Measurements from ENCODE around the gene CARD16.
"Not testable (repeated sequence)": the region's sequence is repeated elsewhere in the genome, so short reads cannot be mapped to it uniquely, and the experiment has no call there.

CARD16 gene

DNA sequence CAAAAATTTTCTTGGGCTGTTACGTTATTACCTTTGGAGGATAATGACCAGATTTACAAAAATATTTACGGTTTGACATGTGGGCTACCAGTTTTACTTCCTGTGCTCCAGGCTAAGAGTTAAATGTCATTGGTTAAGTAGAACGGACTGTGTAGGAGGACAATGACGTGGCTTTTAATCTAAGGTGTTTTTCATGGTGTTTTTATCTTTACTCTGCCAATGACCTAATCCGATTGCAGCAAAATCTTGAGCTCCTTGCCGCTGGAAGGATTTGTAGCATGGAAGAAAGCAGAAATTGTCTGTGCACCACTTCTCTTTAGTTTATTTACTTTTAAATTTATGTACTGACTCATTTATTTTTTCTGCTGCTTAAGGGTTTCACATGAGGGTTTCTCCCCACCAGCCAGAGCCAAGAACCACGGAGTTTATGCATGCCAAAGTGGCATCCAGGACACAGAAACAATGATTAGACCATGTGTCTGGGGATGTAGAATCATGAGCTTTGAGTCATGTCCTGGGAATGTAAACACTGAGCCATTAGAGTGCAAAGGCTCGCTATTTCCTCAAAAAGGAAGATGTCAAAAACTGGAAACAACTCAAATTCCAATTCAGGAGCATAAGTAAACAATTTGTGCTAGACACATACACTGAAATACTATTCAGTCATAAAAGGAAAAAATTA, 1.9 kb upstream of the CARD16 start:
- no peak for DNase-seq

DNA sequence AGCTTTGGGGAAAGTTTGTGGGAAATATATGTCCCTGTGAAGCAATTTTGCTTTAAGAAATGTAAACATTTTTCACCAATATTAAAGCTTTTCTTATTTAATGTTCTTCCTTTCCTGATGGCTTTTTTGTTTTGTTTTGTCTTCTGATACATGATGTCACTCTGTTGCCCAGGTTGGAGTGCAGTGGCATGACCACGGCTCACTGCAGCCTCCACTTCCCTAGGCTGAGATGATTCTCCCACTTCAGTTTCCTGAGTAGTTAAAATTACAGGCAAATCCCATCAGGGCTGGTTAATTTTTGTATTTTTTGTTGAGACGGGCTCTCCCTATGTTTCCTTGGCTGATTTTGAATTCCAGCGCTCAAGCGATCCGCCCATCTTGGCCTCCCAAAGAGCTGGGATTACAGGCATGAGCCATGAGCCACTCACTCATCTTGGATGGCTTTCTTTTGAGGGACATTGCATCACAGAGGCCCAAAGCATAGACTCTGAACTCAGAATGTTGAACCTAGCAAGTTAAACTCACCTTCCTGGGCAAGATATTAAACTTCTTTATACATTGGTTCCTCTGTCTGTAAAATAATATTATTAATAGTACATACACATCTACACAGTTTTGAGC, 651 bp upstream of the CARD16 start:
- no peak for DNase-seq

DNA sequence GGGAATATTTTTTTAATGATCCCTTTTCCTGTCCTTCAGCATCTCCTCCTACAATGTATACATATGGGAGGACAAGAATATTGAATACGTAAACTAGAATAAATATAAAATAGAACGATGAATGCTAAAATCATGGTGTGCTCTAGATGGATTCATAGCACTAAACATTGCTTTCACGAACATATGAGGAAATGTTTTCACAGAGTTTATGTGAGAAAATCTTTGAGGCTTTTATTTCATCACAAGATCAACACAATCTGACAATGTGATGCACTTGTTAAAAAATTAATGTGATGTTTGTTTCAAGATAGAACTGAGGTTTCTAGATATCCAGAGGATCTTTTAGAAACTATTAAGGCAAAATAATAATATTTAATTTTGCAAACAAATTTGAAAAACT, 3.0 kb downstream of the CARD16 start:
- no peak for DNase-seq

DNA sequence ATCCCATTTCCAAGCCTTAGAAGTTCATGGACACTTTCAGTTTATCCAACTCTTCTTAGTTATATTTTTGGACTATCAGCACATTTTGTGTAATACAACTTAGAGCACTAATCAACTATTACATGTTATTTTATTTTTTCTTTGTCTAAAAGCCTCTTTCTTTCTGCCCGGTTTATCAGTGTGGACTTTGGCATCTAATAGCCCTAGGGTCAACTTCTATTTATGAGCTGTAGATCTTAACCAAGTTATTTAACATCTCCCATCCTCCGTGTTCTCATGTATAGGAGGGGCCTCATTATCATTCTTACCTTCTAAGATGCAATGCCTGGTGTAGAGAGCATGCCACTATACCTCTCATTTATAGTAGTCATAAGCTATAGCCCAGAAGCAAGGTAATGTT, 4.4 kb downstream of the CARD16 start:
- DNase-seq = no peak

DNA sequence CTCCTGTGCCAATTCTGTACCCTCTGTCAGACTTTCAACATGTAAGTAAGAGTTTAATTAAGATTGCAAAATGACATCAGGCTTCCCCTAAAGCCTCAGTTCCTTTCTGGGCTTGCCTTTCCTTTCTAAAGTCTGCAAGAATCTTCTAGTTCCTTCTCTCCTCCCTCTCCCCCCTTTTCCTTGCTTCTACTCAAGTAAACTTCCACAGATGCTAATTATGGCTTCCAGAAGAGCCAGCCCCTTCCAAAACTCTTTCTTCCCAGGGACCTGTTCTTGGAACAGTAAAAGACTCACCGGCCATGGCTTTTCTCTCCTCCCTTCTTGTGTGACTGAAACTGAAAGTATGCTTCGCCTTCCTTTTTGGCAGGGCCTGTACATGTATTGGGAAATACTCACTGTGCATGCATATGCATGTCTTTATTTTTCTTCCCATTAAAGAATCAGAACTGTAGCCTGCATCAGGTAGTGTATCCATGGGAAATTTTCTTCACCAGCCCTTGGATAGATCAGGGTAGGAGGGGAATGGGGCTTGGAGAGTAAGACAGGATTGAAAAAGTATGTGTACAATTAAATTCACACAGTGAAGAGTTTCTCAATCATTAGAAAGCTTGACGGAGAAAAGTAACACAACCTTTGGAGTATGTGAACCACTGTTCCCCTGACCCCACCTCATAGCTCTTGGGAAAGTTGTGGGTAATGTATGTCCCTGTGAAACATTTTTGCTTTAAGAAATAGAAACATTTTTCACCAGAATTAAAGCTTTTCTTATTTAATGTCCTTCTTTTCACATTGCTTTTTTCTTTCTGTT, 10.1 kb downstream of the CARD16 start, which contains the start of gene CASP1:
CASP1 (minus strand) TSS at position 332 of the 808 bp plus-strand sequence; CDS start at position 301, 31 bp downstream.
- DNase-seq = no peak

DNA sequence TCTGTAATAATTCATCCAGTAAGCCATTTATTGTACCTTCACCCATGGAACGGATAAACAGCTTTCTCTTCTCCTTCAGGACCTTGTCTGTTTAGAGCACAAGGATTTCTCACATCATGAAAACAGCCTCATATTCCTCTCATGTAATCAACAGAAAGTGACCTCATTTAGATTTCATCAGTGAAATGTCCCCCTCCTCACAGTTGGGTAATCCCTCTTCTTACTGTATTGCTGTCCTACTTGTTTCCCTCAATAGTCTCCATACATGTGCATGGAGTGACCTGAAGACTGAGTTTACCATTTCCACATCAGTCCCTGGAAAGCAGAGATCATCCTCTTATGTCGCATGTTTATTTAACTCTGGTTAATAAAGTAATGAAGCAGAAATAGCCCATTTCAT, 10.7 kb downstream of the CARD16 start:
- DNase-seq = not testable (repeated sequence)

DNA sequence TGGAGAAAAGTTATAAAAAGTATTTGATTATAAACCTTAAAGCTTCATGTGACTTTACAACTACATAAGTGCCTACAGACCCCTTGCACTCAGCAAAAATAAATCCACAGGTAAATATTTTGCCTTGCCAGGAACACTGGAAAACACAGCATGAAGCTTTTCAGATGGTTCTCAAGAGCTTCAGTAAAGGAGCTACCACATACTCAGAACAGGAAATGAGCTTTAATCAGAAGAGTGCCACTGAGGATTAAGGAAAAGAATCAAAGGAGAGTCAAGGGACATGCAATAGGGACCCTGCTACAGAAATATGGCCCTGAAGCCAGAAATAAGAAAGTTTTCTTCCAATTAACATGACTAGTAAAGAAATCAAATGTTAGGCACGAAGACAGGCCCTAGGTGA, 11.4 kb downstream of the CARD16 start:
- DNase-seq = no peak

DNA sequence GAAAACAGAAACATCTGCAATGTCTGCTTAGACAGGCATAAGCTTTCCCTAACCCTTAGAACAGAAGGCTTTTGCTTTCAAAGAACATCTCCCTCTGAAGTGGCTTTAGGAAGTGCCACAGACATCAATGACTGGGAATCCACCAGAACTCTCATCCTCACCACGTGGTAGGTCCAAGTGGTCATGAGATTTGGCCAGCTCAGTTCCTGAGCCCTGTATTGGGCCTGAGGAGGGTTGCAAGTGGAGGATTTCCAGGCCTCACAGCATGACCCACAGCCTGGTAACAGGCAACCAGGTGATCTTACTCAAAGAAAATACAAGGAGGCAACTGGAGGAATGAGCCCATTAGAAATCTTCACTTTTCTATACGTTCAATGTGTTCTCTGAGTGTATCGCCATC, 11.8 kb downstream of the CARD16 start:
- DNase-seq = no peak

DNA sequence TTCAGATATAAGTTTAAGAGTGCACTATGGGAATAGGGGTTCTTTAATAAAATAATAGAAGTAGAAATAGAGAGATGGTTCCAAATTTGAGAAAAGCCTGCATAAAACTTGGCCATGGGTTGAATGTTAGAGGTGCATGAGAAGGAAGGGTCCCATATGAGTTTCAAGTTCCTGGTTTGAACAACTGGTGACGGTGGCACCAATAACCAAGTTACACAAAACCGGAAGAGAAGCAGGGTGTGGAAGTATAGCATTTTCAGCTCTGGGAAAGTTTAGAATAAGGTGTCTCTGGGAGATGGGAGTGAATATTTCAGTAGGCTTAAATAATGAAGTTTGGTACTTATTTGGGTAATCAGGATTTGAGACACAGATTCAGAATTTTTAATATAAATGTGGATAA, 12.6 kb downstream of the CARD16 start:
- no peak for DNase-seq

DNA sequence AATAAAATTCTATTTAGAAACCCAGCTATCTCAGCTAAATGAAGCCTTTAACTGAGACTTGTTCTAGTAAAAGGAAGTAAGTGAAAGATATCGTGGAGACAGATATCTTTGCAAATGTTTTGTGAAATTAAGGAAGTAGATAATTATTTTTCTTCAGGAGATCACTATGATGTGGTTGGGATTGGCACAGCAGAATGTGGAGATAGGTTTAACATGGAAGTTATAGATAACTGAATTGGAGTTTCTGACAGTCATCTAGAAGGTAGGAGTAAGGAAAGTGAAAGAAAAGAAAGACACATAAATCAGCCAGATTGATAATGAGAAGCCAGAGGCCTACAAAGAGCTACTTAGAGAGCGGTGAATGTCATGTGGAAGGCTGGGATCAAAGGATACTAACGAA, 17.5 kb downstream of the CARD16 start:
- no peak for DNase-seq

DNA sequence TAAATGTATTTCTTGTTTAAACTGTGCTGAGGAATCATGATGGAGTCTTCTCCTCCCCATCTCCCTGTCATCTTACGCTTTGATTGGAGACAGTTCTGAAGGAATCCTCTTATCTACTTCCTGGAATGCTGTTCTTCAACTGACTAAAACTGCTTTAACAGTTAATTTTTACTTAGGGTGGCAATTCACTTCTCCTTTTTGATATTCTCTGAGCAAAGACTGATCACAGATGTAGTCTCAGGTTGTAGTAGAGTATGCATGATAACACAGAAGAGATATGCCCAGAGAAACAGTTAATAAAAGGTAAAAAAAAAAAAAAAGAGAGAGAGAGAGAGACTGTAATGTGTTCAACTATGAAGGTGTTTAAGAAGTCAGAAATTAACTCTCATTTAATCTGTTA, 20.7 kb downstream of the CARD16 start:
- no peak for DNase-seq

DNA sequence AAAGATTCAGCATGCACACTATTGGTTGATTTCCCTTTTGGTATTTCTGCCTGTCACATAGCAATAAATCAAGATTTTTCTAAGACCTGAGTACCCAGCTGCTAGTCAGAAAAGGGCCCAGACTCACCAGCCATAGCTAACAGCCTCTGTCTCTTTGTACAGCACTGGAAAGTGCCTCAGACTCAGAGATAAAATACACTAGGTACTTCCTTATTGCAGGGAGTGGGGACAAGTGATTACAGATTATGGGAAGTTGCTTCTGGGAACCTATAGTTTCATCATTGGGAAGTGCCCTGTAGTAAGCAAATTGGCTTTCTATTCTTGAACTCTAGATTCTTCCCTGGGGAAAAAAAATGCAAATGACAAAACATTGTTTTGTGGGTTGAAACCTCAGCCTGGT, 22.1 kb downstream of the CARD16 start, which contains the start of gene CASP5:
CASP5 (minus strand) TSS at position 166 of the 400 bp plus-strand sequence; CDS start at position 134, 32 bp downstream.
- peak in 1 of 2 donors; percentile 19 for DNase-seq

DNA sequence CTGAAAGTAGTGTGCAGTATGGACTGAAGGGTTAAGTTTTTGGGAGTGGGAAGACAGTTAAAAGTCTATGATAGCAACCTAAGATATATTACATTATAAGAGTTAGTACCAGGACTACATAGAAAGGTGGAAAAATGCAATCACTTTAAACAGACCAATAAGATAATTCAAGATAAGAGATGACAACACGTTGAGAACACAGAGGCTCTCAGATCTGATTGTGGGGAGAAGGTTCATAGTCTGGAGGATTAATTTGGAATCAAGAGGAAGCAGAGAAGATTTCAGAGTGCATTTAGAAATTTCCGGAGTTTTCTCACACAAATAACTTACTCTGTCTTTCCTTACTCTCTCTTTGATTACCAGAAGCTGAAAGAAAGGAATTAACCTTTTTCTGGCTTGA, 22.6 kb downstream of the CARD16 start:
- DNase-seq = no peak

DNA sequence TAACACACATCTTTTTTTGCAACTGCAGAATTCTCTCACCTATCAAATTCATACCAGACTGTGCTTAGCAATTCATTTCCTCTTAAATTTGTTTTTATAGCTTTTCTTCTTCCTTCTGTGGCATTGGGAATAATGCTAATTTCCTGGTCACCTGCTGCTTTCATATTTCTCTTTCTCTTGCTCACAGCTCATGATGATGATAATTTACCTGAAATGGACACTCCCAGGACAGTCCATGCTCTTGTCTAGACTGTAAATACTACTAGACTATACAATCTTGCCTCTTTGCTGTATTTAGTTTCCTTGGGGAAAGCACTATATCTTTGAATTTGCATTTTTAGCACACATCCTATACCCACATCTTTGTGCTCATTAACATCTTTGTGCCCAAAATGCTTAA, 37.7 kb downstream of the CARD16 start:
- no peak for DNase-seq

DNA sequence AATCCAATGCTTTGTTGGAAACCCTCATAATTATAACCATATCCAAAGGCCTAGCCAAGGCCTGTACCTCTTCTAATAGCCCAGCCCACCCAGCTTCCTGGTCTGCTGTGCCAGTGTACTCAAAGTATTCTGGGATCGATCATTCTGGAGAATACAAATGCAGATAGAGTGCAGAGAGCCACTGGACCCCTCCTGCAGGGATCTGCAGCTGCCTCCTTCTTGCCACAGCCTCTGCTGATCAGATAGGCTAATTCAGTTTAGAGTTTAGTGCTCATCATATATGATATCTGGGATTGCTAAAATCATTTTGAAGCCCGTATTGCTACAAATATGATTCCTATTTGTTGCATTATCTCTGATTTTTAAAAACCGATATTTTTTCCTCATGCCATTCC, 39.7 kb downstream of the CARD16 start:
- no peak for DNase-seq

DNA sequence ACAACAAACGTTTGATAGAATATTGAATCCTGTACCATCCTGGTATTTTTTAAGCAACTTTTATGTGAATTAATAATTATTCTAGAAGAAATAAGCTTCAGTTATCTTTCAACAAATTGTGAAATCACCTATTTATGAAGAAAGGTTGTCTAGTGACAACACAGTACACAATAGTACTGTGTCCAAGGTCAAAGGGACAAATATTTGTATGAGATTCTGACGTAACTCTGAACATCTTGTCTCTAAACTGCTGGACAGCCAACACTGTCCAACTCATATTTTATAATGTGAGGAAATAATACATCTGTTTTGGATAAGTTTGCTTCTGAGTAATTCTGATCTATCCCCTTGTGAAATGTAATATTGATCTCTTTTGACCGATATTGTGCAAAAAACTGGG, 41.1 kb downstream of the CARD16 start:
- no peak for DNase-seq

DNA sequence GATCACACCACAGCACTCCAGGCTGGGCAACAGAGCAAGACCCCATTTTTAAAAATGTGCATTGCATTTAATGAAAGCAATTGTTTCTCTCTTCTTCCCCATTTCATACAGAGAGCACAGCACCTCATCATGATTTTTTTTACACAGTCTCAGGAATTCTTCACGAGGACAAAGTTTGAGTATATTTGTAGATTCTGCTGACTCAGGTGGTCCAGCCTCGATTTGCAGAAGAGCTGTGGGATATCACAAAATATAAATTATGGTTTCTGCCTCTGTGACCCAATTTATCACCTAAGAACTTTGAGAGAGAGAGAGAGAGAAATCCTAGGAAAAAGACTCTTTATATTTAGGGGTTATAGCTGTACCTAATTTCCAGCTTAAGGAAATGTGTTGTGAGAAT, 42.0 kb downstream of the CARD16 start:
- DNase-seq = no peak

DNA sequence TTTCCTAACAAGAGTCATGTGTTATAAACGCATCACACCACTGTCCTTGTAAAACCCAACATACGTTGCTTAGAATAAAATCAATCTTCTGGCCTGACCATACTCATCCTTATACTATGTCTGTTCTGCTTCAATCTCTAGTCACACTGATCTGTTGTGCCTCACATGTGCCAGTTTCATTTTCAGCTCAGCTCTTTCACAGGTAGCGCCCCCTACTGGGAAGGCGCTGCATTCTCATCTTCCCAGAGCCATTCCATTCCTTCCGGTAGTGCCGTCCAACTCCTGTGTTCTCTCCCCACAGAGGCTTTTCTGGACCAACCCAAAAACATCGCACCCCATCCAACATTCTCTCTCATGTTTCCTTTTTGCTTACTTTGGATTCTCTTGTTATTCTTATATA, 44.3 kb downstream of the CARD16 start:
- DNase-seq = peak in 1 of 2 donors; percentile 1

DNA sequence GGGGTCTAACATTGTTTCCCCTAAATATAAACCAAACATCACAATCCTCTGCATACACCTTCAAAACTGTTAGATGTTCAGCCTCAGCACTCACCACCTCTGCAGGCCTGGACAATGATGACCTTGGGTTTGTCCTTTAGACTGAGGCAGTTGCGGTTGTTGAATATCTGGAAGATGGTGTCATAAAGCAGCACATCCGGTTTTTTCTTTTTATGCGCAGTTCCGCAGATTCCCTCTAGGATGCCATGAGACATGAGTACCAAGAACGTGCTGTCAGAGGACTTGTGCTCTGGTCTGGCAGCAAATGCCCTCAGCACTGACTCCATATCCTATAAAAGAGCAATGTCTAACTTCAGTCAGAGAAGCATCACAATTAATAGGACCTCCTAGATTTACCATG, 45.0 kb downstream of the CARD16 start:
- DNase-seq = no peak

DNA sequence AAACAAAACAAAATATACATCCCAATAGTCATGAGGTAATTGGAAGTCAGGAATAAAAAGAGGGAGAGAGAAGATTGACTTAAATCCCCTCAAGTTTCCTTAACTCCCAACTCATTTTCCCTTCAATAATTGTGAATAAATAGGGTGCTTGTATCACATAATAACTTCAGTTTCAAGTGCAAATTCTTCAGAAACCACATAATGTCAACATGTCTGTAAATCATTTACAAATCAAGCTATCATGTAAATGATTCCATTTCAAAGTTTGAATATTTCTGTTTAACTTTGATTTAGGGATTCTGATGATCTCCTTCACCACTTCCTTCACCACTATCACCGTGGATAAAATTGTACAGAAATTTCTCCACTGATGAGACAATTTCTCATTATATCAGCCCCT, 45.4 kb downstream of the CARD16 start:
- DNase-seq = no peak

DNA sequence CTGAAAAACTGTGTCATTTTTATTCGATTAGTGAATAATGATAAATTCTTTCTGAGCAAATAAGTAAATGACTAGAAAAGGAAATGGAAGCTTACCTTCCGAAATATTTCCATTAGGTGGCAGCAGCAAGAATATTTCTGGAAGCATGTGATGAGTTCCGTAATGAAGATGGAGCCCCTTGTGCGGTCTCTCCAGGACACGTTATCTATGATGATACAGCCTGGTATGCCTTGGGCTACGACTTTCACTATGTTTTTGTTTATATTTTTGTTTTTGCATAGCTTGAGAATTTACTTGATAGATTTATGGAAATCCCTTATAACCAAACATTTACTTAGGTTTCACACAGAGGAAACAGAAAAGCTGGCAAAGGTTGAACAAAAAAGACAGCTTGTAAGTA, 47.8 kb downstream of the CARD16 start:
- DNase-seq = no peak

DNA sequence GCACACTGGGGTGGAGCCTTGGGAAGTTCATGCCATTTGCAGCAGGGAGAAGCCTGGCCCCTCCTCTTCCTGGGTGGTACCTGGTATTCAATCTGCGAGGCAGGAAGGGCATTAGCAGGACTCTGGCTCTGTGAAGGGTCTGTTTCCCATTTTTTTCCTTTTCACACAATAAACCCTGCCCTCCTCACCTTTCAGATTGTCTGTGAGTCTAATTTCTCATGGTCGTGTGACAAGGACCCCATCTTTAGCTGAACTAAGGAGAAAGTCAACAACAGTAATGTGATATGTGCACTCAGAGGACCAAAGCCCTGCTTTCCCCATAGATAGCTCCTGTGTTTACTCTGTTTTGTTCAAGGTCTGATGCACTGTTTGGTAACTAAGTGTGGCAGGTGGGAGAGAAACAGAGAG, 50.1 kb downstream of the CARD16 start:
- DNase-seq = no peak

DNA sequence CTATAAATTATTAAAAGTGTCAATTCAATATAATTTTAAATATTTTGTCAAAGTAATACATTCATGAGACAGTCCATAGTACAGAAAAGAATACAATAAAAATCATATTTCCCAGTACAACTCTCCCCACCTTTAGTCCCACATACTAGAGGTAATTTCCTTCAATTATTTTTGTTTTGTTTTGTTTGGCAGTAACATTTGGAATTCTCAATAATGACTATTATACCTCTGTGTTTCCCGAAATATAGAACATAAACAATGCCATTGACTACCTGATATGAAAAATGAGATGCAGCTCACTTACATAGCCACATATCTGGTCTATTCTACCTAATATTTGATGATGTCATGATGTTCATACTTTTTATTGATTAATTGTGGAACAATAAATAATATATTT, 52.4 kb downstream of the CARD16 start:
- DNase-seq = no peak

DNA sequence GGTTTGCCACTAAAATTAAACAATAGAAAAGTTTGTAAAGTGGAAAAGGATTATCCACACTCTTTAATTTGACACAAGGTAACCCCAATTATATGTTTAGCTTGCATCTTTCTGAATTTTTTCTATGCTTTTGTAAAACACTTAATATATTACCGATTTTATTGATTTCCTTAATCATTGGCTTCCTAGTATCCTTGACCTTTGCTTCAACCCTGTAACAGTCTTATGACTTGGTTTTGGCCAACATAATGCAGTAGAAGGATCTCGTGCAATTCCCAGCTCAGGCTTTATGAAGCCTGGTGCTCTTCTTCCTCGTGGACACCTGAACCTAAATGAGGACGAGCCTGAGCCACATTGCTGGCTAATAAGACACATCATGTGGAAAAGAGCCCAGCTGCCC, 53.1 kb downstream of the CARD16 start:
- DNase-seq = no peak

All from hippocampal formation (tissue), 2 donors.